Thoracic aorta (tissue), 2 donors: ENCODE results near the gene TRAF3IP1. TPM values are rescaled to one million over a fixed set of nuclear protein-coding genes. Genes with fewer than 3 reads are reported as not detected.

Experiments
- ATAC-seq: fragments of 150-250 bp; one replicate; pipeline ENCODE4 v1.8.0; 2017; ENCODE audit warnings: low read depth; ENCODE audit not compliant: insufficient number of reproducible peaks, low FRiP score
- DNase-seq: peaks from one replicate; pipeline ENCODE4 v3.0.0-alpha.2; 2020; ENCODE audit warnings: low spot score
- H3K27ac ChIP-seq, 2 donors: fragments of 200-600 bp; sonication (generic); 1 replicate in 1 of 2; 2 replicates in 1 of 2; pipeline ENCODE4 v1.5.1; 2016; ENCODE audit warnings: mild to moderate bottlenecking in 2 of 2, moderate library complexity in 2 of 2
- H3K27me3 ChIP-seq: fragments of 200-600 bp; sonication (generic); replicated peaks from 2 replicates; pipeline ENCODE4 v1.6.0; 2016; ENCODE audit warnings: mild to moderate bottlenecking; ENCODE audit not compliant: insufficient read depth
- H3K36me3 ChIP-seq: fragments of 200-600 bp; sonication (generic); one replicate; pipeline ENCODE4 v1.5.1; 2016
- H3K4me1 ChIP-seq, 2 donors: fragments of 200-600 bp; sonication (generic); 1 replicate in 1 of 2; 2 replicates in 1 of 2; pipeline versions ENCODE4 v1.5.1 to v1.6.0; 2016; ENCODE audit warnings: low read depth in 2 of 2, mild to moderate bottlenecking in 1 of 2; ENCODE audit not compliant: control insufficient read depth in 1 of 2
- H3K4me3 ChIP-seq: fragments of 200-600 bp; sonication (generic); 2 replicates; pipeline ENCODE4 v1.5.1; 2016; ENCODE audit warnings: mild to moderate bottlenecking
- H3K9me3 ChIP-seq: fragments of 200-600 bp; sonication (generic); 2 replicates; pipeline ENCODE4 v1.5.1; 2016
- CTCF ChIP-seq: fragments of 200-600 bp; sonication (generic); IDR thresholded peaks from one replicate; pipeline ENCODE4 v1.5.1; 2019; ENCODE audit warnings: antibody characterized with exemption
- total RNA-seq, 2 donors: library from RNA; depleted of rRNA; stranded (reverse); fragments of >200 nt; gene quantifications; one replicate each; pipeline versions ENCODE4 v1.1.0 to v1.2.3, GENCODE V29; 2016

TRAF3IP1 gene
- total RNA-seq, 2 donors from 2014 or later, result 19.4 to 23.7 TPM

DNA sequence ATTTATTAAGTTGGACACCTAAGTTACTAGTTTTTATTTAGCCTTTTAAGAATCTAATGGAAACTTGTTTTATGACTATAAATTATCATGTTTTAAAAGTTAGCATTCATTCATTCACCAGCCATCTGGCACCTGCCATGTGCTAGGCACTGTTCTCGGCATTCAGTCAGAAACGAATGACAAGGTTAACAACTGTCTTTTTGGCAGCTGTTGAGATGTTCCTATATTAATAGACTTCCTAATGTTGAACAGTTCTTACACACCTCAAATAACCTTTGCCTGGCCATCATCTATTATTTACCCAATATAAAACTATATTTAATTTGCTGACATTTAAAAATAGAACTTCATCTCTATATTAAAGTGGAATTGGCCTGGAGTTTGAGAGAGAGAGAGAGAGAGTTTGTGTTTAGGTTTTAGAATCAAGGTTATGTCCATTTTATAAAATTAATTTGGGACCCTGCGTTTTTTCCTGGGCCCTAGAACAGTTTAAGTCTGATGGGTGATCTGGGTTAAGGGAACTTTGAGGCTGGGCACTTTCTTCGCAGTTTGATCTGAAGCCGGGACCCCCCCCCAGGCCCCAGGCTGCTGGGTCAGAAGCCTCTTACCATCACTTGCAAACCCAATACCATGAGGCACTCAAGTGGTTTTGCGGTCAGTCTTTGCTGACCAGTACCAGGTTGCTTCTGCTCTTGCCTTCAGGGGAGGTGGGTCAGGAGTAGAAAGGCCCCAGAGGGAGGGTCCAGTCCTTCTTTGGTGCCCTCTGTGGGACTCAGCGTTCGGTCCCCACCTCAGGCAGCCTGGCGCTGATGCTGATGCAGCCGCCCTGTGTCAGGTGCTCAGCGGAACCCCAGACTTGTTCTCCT lies 58.1 kb downstream of the TRAF3IP1 start:
- Histone ChIP-seq H3K27me3 (no peaks in the 10 kb centered on the region), H3K9me3 (no peaks in the 10 kb centered on the region), H3K4me1 (peaks cover 29 to 35% of the 10 kb centered on the region in 2 donors), H3K36me3 (no peaks in the 10 kb centered on the region), H3K4me3 (no peak overlapping the region), H3K27ac (peak overlapping the region; percentile 70 to 82)
- TF ChIP-seq CTCF, result no peak
- ATAC-seq (no peak), DNase-seq (no peak)

DNA sequence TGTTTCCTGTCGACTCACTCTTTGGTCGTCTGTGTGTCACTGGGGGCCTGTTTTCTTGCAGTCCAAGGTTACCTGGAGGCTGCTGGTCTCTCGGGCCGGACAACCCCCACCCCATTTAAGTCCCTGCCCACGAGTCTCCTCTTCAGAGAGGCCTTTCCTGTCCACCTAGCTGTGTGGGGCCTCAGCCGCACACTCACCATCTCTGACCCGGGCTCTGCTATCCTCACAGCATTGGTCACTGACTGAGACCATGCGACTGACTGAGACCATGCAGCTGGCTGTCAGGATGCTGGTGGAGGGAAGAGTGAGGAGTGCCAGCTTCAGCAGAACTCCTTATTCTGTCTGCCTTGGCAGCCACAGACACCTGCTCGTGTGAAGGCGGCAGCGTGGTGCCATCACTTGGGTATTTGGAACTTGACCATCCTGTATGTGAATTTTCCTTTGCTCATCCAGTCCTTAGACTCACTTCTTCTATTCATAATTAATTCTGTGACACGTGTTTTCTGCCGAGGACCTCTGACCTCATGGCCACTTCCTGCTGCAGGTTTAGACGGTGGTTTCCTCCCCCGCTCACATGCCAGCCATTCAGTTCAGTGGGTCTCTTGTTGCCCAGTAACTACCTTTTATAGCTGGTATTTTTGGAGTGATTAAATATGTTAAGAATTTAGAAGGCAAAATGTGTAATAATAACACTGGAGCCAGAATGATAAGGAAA lies 58.9 kb downstream of the TRAF3IP1 start:
- Histone ChIP-seq H3K4me3 (no peak overlapping the region), H3K27me3 (no peaks in the 10 kb centered on the region), H3K27ac (peak overlapping the region; percentile 70 to 82), H3K36me3 (no peaks in the 10 kb centered on the region), H3K4me1 (peaks cover 29 to 35% of the 10 kb centered on the region in 2 donors), H3K9me3 (no peaks in the 10 kb centered on the region)
- TF ChIP-seq CTCF, result no peak
- no peak for DNase-seq
- peak; percentile 39 for ATAC-seq

DNA sequence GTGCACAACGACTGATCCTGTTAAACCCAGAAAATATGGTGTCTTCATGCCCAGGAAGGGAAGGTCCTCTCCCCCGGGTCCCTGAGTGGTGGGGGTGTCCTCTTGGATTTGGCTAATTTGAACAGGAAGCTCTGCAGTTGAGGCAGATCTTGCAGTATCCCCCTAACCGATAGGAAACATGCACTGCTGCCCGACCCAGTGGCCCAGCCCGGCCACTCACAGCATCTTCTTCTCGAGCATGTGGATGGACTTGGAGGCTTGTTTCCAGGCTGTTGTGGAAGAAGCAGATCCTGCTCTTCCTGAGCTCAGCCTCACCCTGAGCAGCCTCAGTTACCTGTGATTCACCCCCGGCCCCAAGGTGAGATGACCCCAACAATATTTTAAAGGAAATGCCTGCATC lies 60.0 kb downstream of the TRAF3IP1 start:
- Histone ChIP-seq H3K9me3 (no peaks in the 10 kb centered on the region), H3K4me3 (no peak overlapping the region), H3K36me3 (no peaks in the 10 kb centered on the region), H3K27ac (peak overlapping the region; percentile 70 to 82), H3K27me3 (no peaks in the 10 kb centered on the region), H3K4me1 (peaks cover 29 to 35% of the 10 kb centered on the region in 2 donors)
- TF ChIP-seq CTCF, result no peak
- no peak for DNase-seq
- ATAC-seq, result no peak

DNA sequence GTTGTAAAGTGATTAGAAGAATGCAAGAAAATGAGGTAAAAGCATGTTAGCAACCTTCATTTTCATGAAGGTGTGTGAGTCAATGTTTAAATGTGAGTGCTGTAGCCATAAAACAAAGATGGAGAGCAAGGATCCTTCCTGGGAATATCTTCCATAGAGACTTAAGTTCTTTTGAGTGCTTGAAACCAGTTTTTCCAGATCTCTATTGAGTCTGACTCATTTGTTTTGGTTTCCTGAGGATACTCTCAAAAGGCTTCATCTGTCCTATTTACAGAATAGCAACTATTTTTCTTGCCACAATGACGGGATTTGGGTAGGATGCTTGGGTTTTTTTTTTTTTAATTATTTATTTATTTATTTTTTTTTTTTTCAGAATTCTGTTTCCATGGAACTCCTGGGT lies 60.5 kb downstream of the TRAF3IP1 start:
- H3K4me3 ChIP-seq, result no peak overlapping the region
- H3K27me3 ChIP-seq, result no peaks in the 10 kb centered on the region
- peak overlapping the region; percentile 70 to 82 for H3K27ac ChIP-seq
- no peaks in the 10 kb centered on the region for H3K9me3 ChIP-seq
- ATAC-seq, result no peak
- no peaks in the 10 kb centered on the region for H3K36me3 ChIP-seq
- TF ChIP-seq CTCF, result no peak
- no peak for DNase-seq
- H3K4me1 ChIP-seq, result peaks cover 29 to 35% of the 10 kb centered on the region in 2 donors
